NOMO-1 treated with dmso at 0.1 percent for 144 hours (cell line): ENCODE results near the gene SPATA3.
A peak's percentile ranks its signal among the peaks of the same experiment; 100 is the strongest.
"Not testable (repeated sequence)": the region's sequence is repeated elsewhere in the genome, so short reads cannot be mapped to it uniquely, and the experiment has no call there.

Experiments used
- DNase-seq: peaks from one replicate; lab custom pipeline; 2025; ENCODE audit not compliant: unreplicated experiment; lab: John Stamatoyannopoulos, UW

Gene SPATA3

GRCh38 chr2:231018184-231018583 lies 22.3 kb downstream of the SPATA3 start:
- no peak for DNase-seq

GRCh38 chr2:231025059-231025458 lies 29.1 kb downstream of the SPATA3 start:
- not testable (repeated sequence) for DNase-seq

- DNase-seq: no peak
These were observed 33.0 kb downstream of the SPATA3 start for GRCh38 chr2:231028889-231029288.

GRCh38 chr2:231029563-231029962 lies 33.6 kb downstream of the SPATA3 start:
- no peak for DNase-seq

GRCh38 chr2:231030725-231031124 lies 34.8 kb downstream of the SPATA3 start:
- no peak for DNase-seq

GRCh38 chr2:231032575-231033140 lies 36.7 kb downstream of the SPATA3 start:
- no peak for DNase-seq

- DNase-seq: no peak
These were observed 37.5 kb downstream of the SPATA3 start for GRCh38 chr2:231033147-231034132.

- peak; percentile 30 for DNase-seq
These were observed 38.5 kb downstream of the SPATA3 start for GRCh38 chr2:231034291-231034882.

GRCh38 chr2:231036131-231036530 lies 40.2 kb downstream of the SPATA3 start:
- no peak for DNase-seq

GRCh38 chr2:231036578-231037106 lies 40.7 kb downstream of the SPATA3 start:
- no peak for DNase-seq

- DNase-seq: no peak
These were observed 41.3 kb downstream of the SPATA3 start, which contains the start of gene C2orf72 for GRCh38 chr2:231037202-231037730. TSS of gene C2orf72 (plus strand) at chr2:231037523. CDS start at chr2:231037566, 43 bp downstream.

GRCh38 chr2:231037731-231038482 lies 42.0 kb downstream of the SPATA3 start:
- DNase-seq: no peak

GRCh38 chr2:231038483-231039293 lies 42.8 kb downstream of the SPATA3 start:
- DNase-seq: no peak

GRCh38 chr2:231039294-231039664 lies 43.4 kb downstream of the SPATA3 start:
- no peak for DNase-seq

- DNase-seq: no peak
These were observed 44.0 kb downstream of the SPATA3 start for GRCh38 chr2:231039821-231040364.

- no peak for DNase-seq
These were observed 45.3 kb downstream of the SPATA3 start for GRCh38 chr2:231041061-231041689.

GRCh38 chr2:231043796-231044195 lies 47.9 kb downstream of the SPATA3 start:
- DNase-seq: no peak

- DNase-seq: no peak
These were observed 51.0 kb downstream of the SPATA3 start for GRCh38 chr2:231046916-231047273.

- DNase-seq: no peak
These were observed 51.5 kb downstream of the SPATA3 start for GRCh38 chr2:231047274-231047922.
